Measurements from ENCODE around the gene MEIS3.

Gene MEIS3

GRCh38 chr19:47419030-47419783, at the start of gene MEIS3:
Gene MEIS3 (minus strand): TSS chr19:47419527. CDS start chr19:47419081, 446 bp downstream.
- no peak for DNase-seq (ENCODE audit: low spot score)

- no peak for DNase-seq (ENCODE audit: low spot score)
These were observed 48.6 kb upstream of the MEIS3 start for GRCh38 chr19:47467914-47468313.

GRCh38 chr19:47465957-47466356, 46.6 kb upstream of the MEIS3 start:
- DNase-seq (ENCODE audit: low spot score): no peak

- no peak for DNase-seq (ENCODE audit: low spot score)
These were observed 45.5 kb upstream of the MEIS3 start for GRCh38 chr19:47464675-47465419.

- no peak for DNase-seq (ENCODE audit: low spot score)
These were observed 42.5 kb upstream of the MEIS3 start for GRCh38 chr19:47461876-47462275.

GRCh38 chr19:47459477-47459876, 40.1 kb upstream of the MEIS3 start:
- no peak for DNase-seq (ENCODE audit: low spot score)

GRCh38 chr19:47458672-47459071, 39.3 kb upstream of the MEIS3 start:
- DNase-seq (ENCODE audit: low spot score): no peak

- no peak for DNase-seq (ENCODE audit: low spot score)
These were observed 37.6 kb upstream of the MEIS3 start for GRCh38 chr19:47456721-47457474.

GRCh38 chr19:47450478-47450877, 31.2 kb upstream of the MEIS3 start:
- DNase-seq (ENCODE audit: low spot score): no peak

- no peak for DNase-seq (ENCODE audit: low spot score)
These were observed 29.0 kb upstream of the MEIS3 start for GRCh38 chr19:47448360-47448727.

GRCh38 chr19:47447470-47448359, 28.4 kb upstream of the MEIS3 start:
- peak; percentile 82 for DNase-seq (ENCODE audit: low spot score)

GRCh38 chr19:47446534-47447469, 27.5 kb upstream of the MEIS3 start:
- DNase-seq (ENCODE audit: low spot score): peak; percentile 31

GRCh38 chr19:47445937-47446402, 26.6 kb upstream of the MEIS3 start:
- DNase-seq (ENCODE audit: low spot score): no peak

- no peak for DNase-seq (ENCODE audit: low spot score)
These were observed 26.2 kb upstream of the MEIS3 start for GRCh38 chr19:47445527-47445926.

- no peak for DNase-seq (ENCODE audit: low spot score)
These were observed 25.1 kb upstream of the MEIS3 start for GRCh38 chr19:47444388-47444821.

- no peak for DNase-seq (ENCODE audit: low spot score)
These were observed 24.0 kb upstream of the MEIS3 start for GRCh38 chr19:47443331-47443730.

- no peak for DNase-seq (ENCODE audit: low spot score)
These were observed 19.5 kb upstream of the MEIS3 start for GRCh38 chr19:47438793-47439220.

GRCh38 chr19:47437500-47437899, 18.2 kb upstream of the MEIS3 start:
- DNase-seq (ENCODE audit: low spot score): no peak

- DNase-seq (ENCODE audit: low spot score): peak; percentile 89
These were observed 17.5 kb upstream of the MEIS3 start for GRCh38 chr19:47436712-47437401.

Data from hematopoietic multipotent progenitor cell treated with erythropoietin and hydrocortisone succinate and interleukin-3 and kit ligand, for 17 days (in vitro differentiated cells).